ENCODE data around the gene MARF1. TPM values are rescaled to one million over a fixed set of nuclear protein-coding genes. Genes with fewer than 3 reads are reported as not detected.

Gene MARF1
- total RNA-seq, 1 experiment from 2014 or later: 71.6 TPM

GRCh38 chr16:15545544-15545943 lies 97.4 kb downstream of the MARF1 start:
- CTCF ChIA-PET: no interaction called here
- no TSS peak for BruUV-seq (replicated peaks)
- POLR2A ChIA-PET (ENCODE audit: low non-redundant PET): no interaction called here
- H3K36me3 ChIP-seq (ENCODE audit: insufficient read depth, low read length, poor library complexity, severe bottlenecking): no peaks in the 10 kb centered on the region
- TF ChIP-seq, protein P1, sequence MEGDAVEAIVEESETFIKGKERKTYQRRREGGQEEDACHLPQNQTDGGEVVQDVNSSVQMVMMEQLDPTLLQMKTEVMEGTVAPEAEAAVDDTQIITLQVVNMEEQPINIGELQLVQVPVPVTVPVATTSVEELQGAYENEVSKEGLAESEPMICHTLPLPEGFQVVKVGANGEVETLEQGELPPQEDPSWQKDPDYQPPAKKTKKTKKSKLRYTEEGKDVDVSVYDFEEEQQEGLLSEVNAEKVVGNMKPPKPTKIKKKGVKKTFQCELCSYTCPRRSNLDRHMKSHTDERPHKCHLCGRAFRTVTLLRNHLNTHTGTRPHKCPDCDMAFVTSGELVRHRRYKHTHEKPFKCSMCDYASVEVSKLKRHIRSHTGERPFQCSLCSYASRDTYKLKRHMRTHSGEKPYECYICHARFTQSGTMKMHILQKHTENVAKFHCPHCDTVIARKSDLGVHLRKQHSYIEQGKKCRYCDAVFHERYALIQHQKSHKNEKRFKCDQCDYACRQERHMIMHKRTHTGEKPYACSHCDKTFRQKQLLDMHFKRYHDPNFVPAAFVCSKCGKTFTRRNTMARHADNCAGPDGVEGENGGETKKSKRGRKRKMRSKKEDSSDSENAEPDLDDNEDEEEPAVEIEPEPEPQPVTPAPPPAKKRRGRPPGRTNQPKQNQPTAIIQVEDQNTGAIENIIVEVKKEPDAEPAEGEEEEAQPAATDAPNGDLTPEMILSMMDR (conservative IDR thresholded peaks at IDR 0.05; ENCODE audit: low read depth, low read length): no peak
- TF ChIP-seq EZH2 (IDR thresholded peaks at IDR 0.05; ENCODE audit: borderline replicate concordance, low read depth, low read length, poor library complexity, severe bottlenecking): no peak
- no peak for DNase-seq (ENCODE audit: low spot score)
- intact Hi-C loops (cut with micrococcal nuclease; ENCODE audit: unreplicated experiment): no loop called here
- no peak overlapping the region for H3K4me3 ChIP-seq (ENCODE audit: low read depth, low read length, poor library complexity, severe bottlenecking)
- no peaks in the 10 kb centered on the region for H3K9me3 ChIP-seq (ENCODE audit: low read depth, low read length, poor library complexity, severe bottlenecking)
- H3K27ac ChIP-seq (ENCODE audit: low read depth, low read length, poor library complexity, severe bottlenecking): no peak overlapping the region
- no peaks in the 10 kb centered on the region for H3K4me1 ChIP-seq (ENCODE audit: insufficient read depth, low read length, poor library complexity, severe bottlenecking)
- no peaks in the 10 kb centered on the region for H3K27me3 ChIP-seq (replicated peaks; ENCODE audit: insufficient read depth, low read depth, low read length, poor library complexity)

GRCh38 chr16:15544405-15544804 lies 98.5 kb downstream of the MARF1 start:
- Histone ChIP-seq H3K4me3 (ENCODE audit: low read depth, low read length, poor library complexity, severe bottlenecking) (no peak overlapping the region), H3K36me3 (ENCODE audit: insufficient read depth, low read length, poor library complexity, severe bottlenecking) (no peaks in the 10 kb centered on the region), H3K27ac (ENCODE audit: low read depth, low read length, poor library complexity, severe bottlenecking) (no peak overlapping the region), H3K4me1 (ENCODE audit: insufficient read depth, low read length, poor library complexity, severe bottlenecking) (no peaks in the 10 kb centered on the region), H3K27me3 (replicated peaks; ENCODE audit: insufficient read depth, low read depth, low read length, poor library complexity) (no peaks in the 10 kb centered on the region), H3K9me3 (ENCODE audit: low read depth, low read length, poor library complexity, severe bottlenecking) (no peaks in the 10 kb centered on the region)
- no TSS peak for BruUV-seq (replicated peaks)
- CTCF ChIA-PET: no interaction called here
- POLR2A ChIA-PET (ENCODE audit: low non-redundant PET): no interaction called here
- no peak for DNase-seq (ENCODE audit: low spot score)
- TF ChIP-seq, protein P1 (conservative IDR thresholded peaks at IDR 0.05; ENCODE audit: low read depth, low read length): no peak
- no peak for TF ChIP-seq EZH2 (IDR thresholded peaks at IDR 0.05; ENCODE audit: borderline replicate concordance, low read depth, low read length, poor library complexity, severe bottlenecking)
- intact Hi-C loops (cut with micrococcal nuclease; ENCODE audit: unreplicated experiment): no loop called here

Other genes starting within 250 kb of the MARF1 start
- gene MPV17L, start 247.4 kb downstream of the MARF1 start, total RNA-seq (2021): 6.3 TPM in 2 replicates
- gene BMERB1, start 208.6 kb downstream of the MARF1 start, total RNA-seq (2021): 11.5 and 16.8 TPM in 2 replicates
- gene NDE1, start 7.1 kb upstream of the MARF1 start, total RNA-seq (2021): 78.1 and 79.6 TPM in 2 replicates
- not detected in 2 replicates for gene MYH11, start 213.9 kb upstream of the MARF1 start, total RNA-seq (2021)
- 50.2 and 51.0 TPM in 2 replicates for gene CEP20, start 245.4 kb upstream of the MARF1 start, total RNA-seq (2021)